ENCODE measurements around the gene HASPIN. TPM values are rescaled to one million over a fixed set of nuclear protein-coding genes. Genes with fewer than 3 reads are reported as not detected.

The HASPIN gene
- total RNA-seq, 1 experiment from 2014 or later: 26.8 TPM

GRCh38 chr17:3718201-3718600, 5.5 kb upstream of the HASPIN start:
- H3K79me2 ChIP-seq (ENCODE audit: low read depth): peaks cover 37% of the 10 kb centered on the region
- H3K4me3 ChIP-seq: no peak overlapping the region
- H3K9me2 ChIP-seq (ENCODE audit: insufficient read depth): no peaks in the 10 kb centered on the region
- no peak overlapping the region for H3K27ac ChIP-seq
- H4K20me1 ChIP-seq (ENCODE audit: insufficient read depth): no peaks in the 10 kb centered on the region
- TF ChIP-seq EZH2 (IDR thresholded peaks at IDR 0.05; ENCODE audit: low read depth) (no peak), CTCF (conservative IDR thresholded peaks at IDR 0.05) (no peak)
- peaks cover 34% of the 10 kb centered on the region for H3K36me3 ChIP-seq (ENCODE audit: low read depth)
- intact Hi-C loops (cut with micrococcal nuclease; ENCODE audit: unreplicated experiment): no loop called here
- H3K4me1 ChIP-seq (replicated peaks; ENCODE audit: insufficient read depth): peaks cover 36% of the 10 kb centered on the region
- peaks cover 38% of the 10 kb centered on the region for H3F3A ChIP-seq (ENCODE audit: insufficient read depth, low read depth)
- no peak overlapping the region for H2AFZ ChIP-seq
- ChIA-PET POLR2A (ENCODE audit: unreplicated experiment) (no interaction called here), CTCF (no interaction called here)
- H3K4me2 ChIP-seq: no peak overlapping the region
- H3K9me3 ChIP-seq (ENCODE audit: insufficient read depth, low read depth): no peaks in the 10 kb centered on the region
- H3K27me3 ChIP-seq (ENCODE audit: insufficient read depth, low read depth): no peaks in the 10 kb centered on the region
- DNase-seq: no peak
- BruUV-seq (replicated peaks): no TSS peak

GRCh38 chr17:3719265-3719664, 4.4 kb upstream of the HASPIN start:
- TF ChIP-seq CTCF (conservative IDR thresholded peaks at IDR 0.05) (no peak), EZH2 (IDR thresholded peaks at IDR 0.05; ENCODE audit: low read depth) (no peak)
- intact Hi-C loops (cut with micrococcal nuclease; ENCODE audit: unreplicated experiment): no loop called here
- peaks cover 39% of the 10 kb centered on the region for H3F3A ChIP-seq (ENCODE audit: insufficient read depth, low read depth)
- H3K4me1 ChIP-seq (replicated peaks; ENCODE audit: insufficient read depth): peaks cover 36% of the 10 kb centered on the region
- H3K4me3 ChIP-seq: no peak overlapping the region; the same call in 1 of the 2 replicates
- CTCF ChIA-PET: interaction anchor here (0.9 kb wide), 1 partner anchor 109 kb away, joined by 4 read pairs; no protein-coding TSS in a partner anchor
- H3K4me2 ChIP-seq: peak overlapping the region; percentile 60
- peak overlapping the region; percentile 84 for H3K27ac ChIP-seq
- no peak for DNase-seq
- H3K9me3 ChIP-seq (ENCODE audit: insufficient read depth, low read depth): no peaks in the 10 kb centered on the region
- POLR2A ChIA-PET (ENCODE audit: unreplicated experiment): interaction anchor here (0.6 to 0.7 kb wide), 2 partner anchors 22 to 57 kb away, joined by 3 to 8 read pairs; no protein-coding TSS in a partner anchor
- no peaks in the 10 kb centered on the region for H3K9me2 ChIP-seq (ENCODE audit: insufficient read depth)
- H3K79me2 ChIP-seq (ENCODE audit: low read depth): peaks cover 46% of the 10 kb centered on the region
- H3K36me3 ChIP-seq (ENCODE audit: low read depth): peaks cover 34% of the 10 kb centered on the region
- H2AFZ ChIP-seq: no peak overlapping the region
- BruUV-seq (replicated peaks): no TSS peak
- H4K20me1 ChIP-seq (ENCODE audit: insufficient read depth): no peaks in the 10 kb centered on the region
- H3K27me3 ChIP-seq (ENCODE audit: insufficient read depth, low read depth): no peaks in the 10 kb centered on the region

GRCh38 chr17:3722716-3723115, 987 bp upstream of the HASPIN start:
- Histone ChIP-seq H3K4me2 (peak overlapping the region; percentile 99), H4K20me1 (ENCODE audit: insufficient read depth) (no peaks in the 10 kb centered on the region), H3K36me3 (ENCODE audit: low read depth) (peaks cover 24% of the 10 kb centered on the region), H3K9me2 (ENCODE audit: insufficient read depth) (no peaks in the 10 kb centered on the region), H3K27me3 (ENCODE audit: insufficient read depth, low read depth) (no peaks in the 10 kb centered on the region), H3K4me3 (peak overlapping the region; percentile 76), H3K4me1 (replicated peaks; ENCODE audit: insufficient read depth) (peaks cover 55% of the 10 kb centered on the region), H3K79me2 (ENCODE audit: low read depth) (peaks cover 75% of the 10 kb centered on the region), H2AFZ (peak overlapping the region; percentile 95), H3F3A (ENCODE audit: insufficient read depth, low read depth) (peaks cover 39% of the 10 kb centered on the region), H3K9me3 (ENCODE audit: insufficient read depth, low read depth) (no peaks in the 10 kb centered on the region), H3K27ac (no peak overlapping the region)
- intact Hi-C loops (cut with micrococcal nuclease; ENCODE audit: unreplicated experiment): loop anchor here (5.0 to 10.0 kb wide), 4 partner anchors 40 to 675 kb away; partner anchors contain the start of genes EMC6 and TAX1BP3
- TF ChIP-seq CTCF (conservative IDR thresholded peaks at IDR 0.05) (no peak), EZH2 (IDR thresholded peaks at IDR 0.05; ENCODE audit: low read depth) (no peak)
- ChIA-PET CTCF (interaction anchor here (0.6 to 0.8 kb wide), 3 partner anchors 15 to 16 kb away, joined by 3 to 9 read pairs (median 4); no protein-coding TSS in a partner anchor), POLR2A (ENCODE audit: unreplicated experiment) (interaction anchor here (0.6 kb wide), 1 partner anchor 1005 kb away, joined by 6 read pairs; no protein-coding TSS in a partner anchor)
- no peak for DNase-seq
- BruUV-seq (replicated peaks): no TSS peak

Data from PC-9 (cell line).